SKM-1 treated with dmso at 0.1 percent for 144 hours (cell line): ENCODE measurements around the gene BCL10.
"Not testable (repeated sequence)": the region's sequence is repeated elsewhere in the genome, so short reads cannot be mapped to it uniquely, and the experiment has no call there.

Experiments
- DNase-seq: peaks from one replicate; lab custom pipeline; 2025; ENCODE audit not compliant: unreplicated experiment; lab: John Stamatoyannopoulos, UW

BCL10 gene

GRCh38 chr1:85268801-85269585 lies 7.4 kb downstream of the BCL10 start:
- DNase-seq, result no peak

GRCh38 chr1:85267313-85267712 lies 9.1 kb downstream of the BCL10 start:
- no peak for DNase-seq

- DNase-seq, result no peak
These were observed 12.3 kb downstream of the BCL10 start for GRCh38 chr1:85264150-85264549.

- DNase-seq, result no peak
These were observed 13.4 kb downstream of the BCL10 start for GRCh38 chr1:85262985-85263384.

- no peak for DNase-seq
These were observed 16.5 kb downstream of the BCL10 start for GRCh38 chr1:85259912-85260274.

GRCh38 chr1:85259118-85259911 lies 17.1 kb downstream of the BCL10 start, which contains the start of gene C1orf52:
Gene C1orf52 (minus strand): TSS chr1:85259662. CDS start chr1:85259633, 29 bp downstream.
- DNase-seq, result peak; percentile 82

GRCh38 chr1:85258536-85259117 lies 17.8 kb downstream of the BCL10 start:
- no peak for DNase-seq

GRCh38 chr1:85249042-85249441 lies 27.4 kb downstream of the BCL10 start:
- DNase-seq, result not testable (repeated sequence)

- DNase-seq, result no peak
These were observed 30.5 kb downstream of the BCL10 start for GRCh38 chr1:85245891-85246290.

- no peak for DNase-seq
These were observed 31.0 kb downstream of the BCL10 start for GRCh38 chr1:85245456-85245855.

- DNase-seq, result no peak
These were observed 32.0 kb downstream of the BCL10 start for GRCh38 chr1:85244271-85245061.

GRCh38 chr1:85243372-85243771 lies 33.1 kb downstream of the BCL10 start:
- DNase-seq, result no peak

- no peak for DNase-seq
These were observed 35.8 kb downstream of the BCL10 start for GRCh38 chr1:85240643-85241042.

- no peak for DNase-seq
These were observed 36.2 kb downstream of the BCL10 start for GRCh38 chr1:85240174-85240601.

- no peak for DNase-seq
These were observed 38.8 kb downstream of the BCL10 start for GRCh38 chr1:85237613-85238012.

- DNase-seq, result no peak
These were observed 46.0 kb downstream of the BCL10 start for GRCh38 chr1:85230305-85230977.

- no peak for DNase-seq
These were observed 46.8 kb downstream of the BCL10 start for GRCh38 chr1:85229574-85230097.

- no peak for DNase-seq
These were observed 47.5 kb downstream of the BCL10 start for GRCh38 chr1:85228972-85229371.

GRCh38 chr1:85225624-85226380 lies 50.6 kb downstream of the BCL10 start:
- no peak for DNase-seq
